Activated CD8-positive, alpha-beta memory T cell treated with anti-CD3 and anti-CD28 coated beads, Interleukin-2, amount 50 U/mL, for 24 hours (primary cell): ENCODE measurements around the gene NDUFAF8.

Experiments
- DNase-seq: peaks from one replicate; pipeline ENCODE4 v3.0.0-alpha.2; 2020; ENCODE audit errors: extremely low read depth

NDUFAF8 gene

GRCh38 chr17:81238490-81238814 lies 666 bp upstream of the NDUFAF8 start:
- DNase-seq = no peak

GRCh38 chr17:81239714-81240555 lies 817 bp downstream of the NDUFAF8 start:
- no peak for DNase-seq

DNA sequence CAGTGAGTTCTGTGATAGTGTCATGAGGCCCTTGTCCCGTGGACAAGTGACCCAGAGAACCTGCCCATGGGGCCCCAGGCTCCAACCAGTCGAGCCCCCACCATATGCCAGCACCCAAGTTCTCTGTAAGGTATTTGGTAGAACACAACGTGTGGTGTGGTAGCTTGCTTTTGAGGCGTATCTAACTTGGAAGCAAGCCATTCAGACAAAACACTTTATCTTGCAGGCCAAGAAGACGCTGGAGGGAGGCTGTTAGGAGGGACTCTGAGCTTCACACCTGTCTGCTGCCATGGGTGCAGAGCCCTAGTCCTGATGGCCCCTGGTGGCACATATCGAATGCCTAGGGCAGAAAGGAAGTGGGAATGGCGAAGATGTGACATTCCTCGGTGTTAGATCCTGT lies 1.6 kb downstream of the NDUFAF8 start:
- no peak for DNase-seq

DNA sequence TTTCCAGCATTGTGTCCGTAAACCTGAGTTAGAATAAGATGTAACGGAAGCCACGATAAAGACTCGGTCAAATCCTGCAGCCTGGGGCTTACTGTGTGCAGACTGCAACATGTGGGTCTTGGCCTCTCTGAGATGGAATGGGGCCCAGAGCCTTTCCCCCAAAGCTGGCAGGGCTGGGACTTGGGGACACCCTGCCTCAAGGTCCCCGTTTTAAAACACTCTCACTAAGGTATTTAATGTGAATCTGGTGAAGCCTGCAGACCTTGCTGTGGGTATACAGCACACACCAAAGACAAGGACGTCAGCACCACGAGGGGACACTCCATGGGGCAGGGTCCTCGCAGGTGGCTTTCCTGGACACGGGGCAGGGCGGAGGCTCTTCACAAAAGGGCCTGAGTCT lies 2.1 kb downstream of the NDUFAF8 start:
- DNase-seq = no peak

DNA sequence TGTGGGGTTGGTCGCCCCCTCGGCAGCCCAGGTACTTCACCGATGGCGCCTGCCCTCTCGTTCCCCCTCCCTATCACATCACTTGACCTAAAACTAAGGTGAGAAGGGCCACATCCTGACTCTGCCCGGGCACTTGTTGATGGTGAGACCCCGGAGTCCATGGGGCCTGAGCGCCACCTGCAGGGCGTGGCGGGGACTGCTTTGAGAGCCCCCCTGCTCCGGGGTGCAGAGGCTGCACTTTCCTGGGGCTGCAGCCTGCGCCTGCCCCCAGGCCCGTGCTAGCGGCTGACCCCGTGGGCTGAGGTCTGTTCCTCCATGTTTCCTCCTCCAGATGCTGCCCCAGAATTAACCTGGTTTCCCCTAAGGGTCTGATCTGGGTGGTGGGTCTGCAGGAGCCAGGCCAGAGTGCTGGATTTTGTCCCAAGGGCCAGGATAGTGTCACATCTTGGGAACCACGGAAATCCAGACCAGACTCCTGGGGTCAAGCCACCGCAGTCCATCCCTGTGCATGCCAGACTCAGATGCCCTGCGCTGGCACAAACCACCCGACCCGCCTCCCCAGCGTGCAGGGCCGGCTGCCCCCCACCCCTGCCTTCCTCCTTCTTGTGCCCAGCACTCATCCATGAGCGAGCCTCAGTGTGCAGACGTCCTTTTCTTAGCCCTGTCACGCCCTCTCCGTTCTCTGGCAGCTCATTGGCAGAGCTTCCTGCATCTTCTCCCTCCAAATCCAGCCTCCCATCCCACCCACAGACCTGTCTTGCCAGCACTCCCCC lies 2.7 kb downstream of the NDUFAF8 start:
- no peak for DNase-seq

DNA sequence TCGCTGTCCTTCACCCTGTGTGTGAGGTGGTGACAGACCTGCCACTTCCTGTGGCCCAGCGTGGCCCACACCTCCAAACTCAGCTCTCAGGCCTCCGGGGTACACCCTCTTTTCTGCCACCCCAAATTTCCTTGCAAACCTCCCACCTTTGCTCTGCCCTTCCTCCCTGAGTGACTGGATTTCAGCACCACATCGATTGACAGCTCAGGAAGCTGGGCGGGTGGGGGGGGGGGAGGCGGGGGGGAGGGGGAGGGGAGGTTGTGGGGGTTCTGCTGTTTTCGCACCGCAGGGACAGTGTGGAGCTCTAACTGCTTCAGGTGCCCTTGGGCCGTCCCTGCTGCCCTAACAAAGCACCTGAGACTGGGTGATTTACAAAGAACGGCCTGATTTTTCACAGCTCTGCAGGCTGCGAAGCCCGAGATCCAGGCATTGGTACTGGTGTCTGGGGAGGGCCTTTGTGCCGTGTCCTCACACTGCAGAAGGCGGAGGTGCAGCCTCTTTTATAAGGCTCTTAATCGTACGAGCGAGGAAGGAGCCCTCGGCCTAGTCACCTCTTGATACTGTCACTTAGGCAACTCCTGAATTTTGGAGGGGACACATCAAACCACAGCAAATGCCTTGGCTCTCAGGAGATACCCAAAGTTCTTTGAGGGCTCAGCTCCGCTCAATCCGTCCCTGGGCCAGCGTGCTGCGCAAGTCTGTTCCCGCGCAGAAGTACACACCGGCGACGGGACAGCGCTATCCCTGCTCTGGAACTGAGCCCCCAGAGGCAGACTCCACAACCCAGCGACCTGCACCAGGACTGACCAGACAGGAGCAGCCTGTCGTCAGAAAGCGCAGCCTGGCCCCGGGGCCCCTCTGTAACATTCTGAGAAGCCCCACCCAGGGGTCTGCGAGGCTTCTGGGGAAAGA lies 3.6 kb downstream of the NDUFAF8 start:
- no peak for DNase-seq

DNA sequence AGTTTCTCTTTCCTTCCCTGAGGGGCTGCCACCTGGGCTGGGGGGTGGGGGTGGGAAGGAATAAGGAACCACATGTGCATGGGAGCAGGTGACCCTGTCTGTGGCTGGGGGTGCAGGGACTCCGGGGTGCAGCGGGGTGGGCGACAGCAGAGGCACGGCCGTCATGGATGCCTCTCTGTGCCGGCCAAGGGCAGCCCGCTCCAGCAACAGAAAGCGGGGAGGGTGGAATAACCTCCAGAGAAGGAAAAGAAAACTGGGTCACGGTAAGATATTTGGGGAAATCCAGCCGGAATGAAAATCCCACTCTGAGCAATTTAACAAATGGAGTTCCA lies 4.2 kb downstream of the NDUFAF8 start:
- DNase-seq = no peak

DNA sequence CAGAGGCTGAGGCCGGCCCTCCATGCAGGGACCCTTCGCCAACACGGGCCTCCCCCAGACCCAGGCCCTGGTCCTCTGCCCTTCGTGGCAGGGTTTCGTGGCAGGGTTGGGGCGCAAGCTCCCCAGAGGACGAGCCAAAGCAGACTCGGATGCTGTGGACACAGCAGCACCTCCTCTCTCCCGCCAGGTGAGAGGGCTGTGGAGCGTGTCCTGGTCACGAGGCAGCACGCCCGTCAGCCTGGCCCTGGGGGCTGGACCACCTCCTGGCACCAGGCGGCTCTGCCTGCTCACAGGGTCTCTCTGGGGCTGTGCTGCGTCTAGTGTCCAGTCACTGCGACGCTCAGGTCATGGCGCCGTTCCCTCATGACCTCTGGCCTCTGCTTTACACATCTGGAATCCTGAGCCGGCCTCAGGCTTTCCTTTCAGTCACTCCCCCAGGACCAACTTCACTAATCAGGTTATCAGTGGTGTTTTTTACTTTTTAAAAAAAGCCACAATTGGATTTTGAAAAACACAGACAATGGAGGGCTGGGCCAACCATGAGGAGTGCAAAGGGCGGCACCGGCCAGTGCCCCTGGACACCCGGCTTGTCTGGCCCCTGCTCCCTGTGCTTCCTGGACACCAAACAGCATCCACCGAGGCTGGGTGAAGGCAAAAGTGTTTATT lies 5.4 kb downstream of the NDUFAF8 start:
- no peak for DNase-seq

- DNase-seq = no peak
Measured at GRCh38 chr17:81245024-81245664, 6.0 kb downstream of the NDUFAF8 start.

- no peak for DNase-seq
Measured at GRCh38 chr17:81245665-81246342, 6.7 kb downstream of the NDUFAF8 start.

DNA sequence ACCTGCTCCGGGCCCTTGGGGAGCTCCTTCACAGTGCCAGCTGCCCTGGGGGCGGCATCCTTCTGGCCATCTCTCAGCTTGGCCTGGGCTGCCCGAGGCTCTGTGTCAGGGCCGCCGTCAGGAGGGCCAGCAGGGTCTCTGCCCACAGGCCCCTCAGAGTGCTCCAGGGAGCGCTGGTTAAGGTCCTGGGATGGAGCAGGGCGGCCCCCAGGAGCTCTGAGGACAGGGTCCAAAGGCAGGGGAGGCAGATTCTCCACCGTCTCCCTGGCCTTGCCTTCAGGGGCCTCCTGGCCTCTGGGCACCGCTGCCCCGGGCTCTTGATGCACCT lies 7.2 kb downstream of the NDUFAF8 start:
- no peak for DNase-seq

DNA sequence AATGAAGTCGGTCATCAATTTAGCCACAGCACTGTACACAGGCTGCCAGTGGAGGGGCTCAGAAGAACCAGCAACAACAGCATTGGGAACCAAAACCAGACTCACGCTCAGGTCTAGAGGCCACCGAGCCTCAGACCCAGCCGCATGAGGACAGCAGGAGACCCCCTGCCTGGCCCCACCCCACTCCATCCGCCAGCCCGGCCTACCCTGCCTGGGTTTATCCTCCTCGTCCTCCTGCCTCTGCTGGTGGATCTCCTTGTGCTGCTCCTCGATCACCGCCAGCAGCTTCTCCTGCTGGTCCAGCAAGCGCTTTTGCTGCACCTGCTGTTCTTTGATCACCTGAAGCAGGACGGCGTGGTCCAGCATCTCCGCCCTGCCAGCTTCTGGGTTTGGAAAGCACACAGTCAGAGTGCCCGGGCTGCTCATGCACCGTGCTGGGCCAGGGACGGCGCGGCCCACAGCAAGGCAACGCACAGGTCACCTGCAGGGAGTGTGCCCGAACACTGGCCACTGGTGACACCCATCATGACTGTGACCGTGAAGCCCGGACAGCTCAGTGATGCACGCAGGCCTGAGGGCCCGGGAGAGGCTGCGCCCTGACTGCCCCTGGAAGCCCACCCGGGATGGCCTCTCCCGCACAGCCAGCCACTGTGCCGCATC lies 7.7 kb downstream of the NDUFAF8 start:
- DNase-seq = no peak

DNA sequence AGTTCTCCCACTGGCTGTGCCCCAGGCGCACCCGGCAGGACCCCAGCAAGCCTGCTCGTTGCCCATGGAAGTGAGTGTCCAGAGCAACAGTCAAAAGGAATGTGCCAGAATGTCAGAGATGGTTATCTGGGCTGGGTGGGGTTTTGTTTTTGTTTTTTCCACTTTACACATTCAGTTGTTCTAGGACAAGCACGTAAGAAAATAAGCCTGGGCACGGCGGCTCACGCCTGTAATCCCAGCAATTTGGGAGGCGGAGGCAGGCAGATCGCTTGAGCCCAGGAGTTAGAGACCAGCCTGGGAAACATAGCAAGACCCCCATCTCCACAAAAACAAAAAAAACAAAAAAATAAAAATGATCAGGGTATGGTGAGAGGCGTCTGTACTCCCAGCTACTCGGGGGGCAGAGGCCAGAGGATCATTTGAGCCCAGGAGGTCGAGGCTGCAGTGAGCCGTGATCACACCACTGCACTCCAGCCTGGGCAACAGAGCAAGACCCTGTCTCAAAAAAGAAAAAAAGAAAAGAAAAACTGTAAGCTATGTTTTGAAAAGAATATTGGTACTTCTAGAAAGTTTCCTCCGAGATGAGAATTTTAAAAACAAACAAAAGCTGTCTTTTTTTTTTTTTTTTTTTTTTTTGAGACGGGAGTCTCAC lies 8.3 kb downstream of the NDUFAF8 start:
- DNase-seq = no peak

DNA sequence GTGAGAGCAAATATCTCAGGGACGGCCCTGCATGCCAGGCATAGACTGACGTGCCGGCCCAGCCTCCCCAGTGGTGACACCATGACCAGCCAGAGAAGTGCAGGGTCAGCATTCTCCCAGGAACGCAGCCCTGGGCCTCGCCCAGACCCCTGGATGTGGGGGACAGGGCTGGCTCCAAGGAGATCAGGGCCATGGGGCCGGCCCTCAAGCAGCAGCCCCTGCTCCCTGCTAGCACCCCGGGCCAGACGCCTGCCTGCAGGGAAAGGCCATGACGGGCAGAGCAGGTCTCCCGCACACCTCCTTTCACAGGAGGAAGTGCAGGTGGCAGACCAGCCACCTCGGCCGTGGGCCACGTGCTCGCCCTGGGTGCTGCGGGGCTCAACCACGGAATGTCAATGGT lies 9.5 kb downstream of the NDUFAF8 start:
- no peak for DNase-seq

DNA sequence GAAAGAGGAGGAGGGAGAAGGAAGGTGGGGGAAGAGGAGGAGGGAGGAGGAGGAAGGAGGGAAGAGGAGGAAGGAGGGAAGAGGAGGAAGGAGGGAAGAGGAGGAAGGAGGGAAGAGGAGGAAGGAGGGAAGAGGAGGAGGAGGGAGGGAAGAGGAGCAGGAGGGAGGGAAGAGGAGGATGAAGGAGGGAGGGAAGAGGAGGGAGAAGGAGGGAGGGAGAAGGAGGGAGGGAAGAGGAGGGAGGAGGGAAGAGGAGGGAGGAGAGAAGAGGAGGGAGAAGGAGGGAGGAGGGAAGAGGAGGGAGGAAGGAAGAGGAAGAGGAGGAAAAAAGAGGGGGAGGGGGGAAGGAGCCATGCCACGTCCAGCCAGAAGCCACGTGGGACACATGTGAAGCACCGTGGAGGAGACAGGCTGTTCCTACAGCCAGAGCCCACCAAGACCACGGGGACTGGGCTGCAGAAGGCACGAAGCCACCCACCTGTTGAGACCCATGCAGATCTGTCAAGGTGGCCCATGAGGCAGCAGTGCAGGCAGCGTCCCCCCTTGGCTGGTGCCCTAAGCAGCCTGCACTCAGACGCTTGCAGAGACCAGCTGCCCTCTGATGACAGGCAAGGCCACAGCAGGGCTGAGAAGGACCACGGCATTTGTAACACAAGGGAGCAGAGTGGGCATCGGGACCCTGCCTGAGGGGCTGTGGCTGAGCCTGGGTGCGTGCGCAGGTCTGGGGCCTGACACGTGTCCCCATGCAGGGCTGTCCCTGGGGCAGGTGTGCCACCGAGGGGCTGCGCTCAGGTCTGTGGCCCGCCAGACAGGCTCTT lies 10.3 kb downstream of the NDUFAF8 start:
- DNase-seq = no peak

- DNase-seq = no peak
Measured at GRCh38 chr17:81250286-81251093, 11.4 kb downstream of the NDUFAF8 start.

- no peak for DNase-seq
Measured at GRCh38 chr17:81251094-81251708, 12.1 kb downstream of the NDUFAF8 start.
